Smooth muscle cell (in vitro differentiated cells): ENCODE results near the gene AQP2. TPM values are rescaled to one million over a fixed set of nuclear protein-coding genes. Genes with fewer than 3 reads are reported as not detected.

Experiments
- DNase-seq: peaks from one replicate; lab custom pipeline; 2025; ENCODE audit not compliant: unreplicated experiment; lab: John Stamatoyannopoulos, UW
- H2AFZ ChIP-seq: fragments of 200-600 bp; sonication (generic); 2 replicates; pipeline ENCODE4 v1.6.0; 2016; ENCODE audit warnings: antibody characterized with exemption, low read depth, mild to moderate bottlenecking
- H3F3A ChIP-seq: fragments of 200-600 bp; sonication (generic); 2 replicates; pipeline ENCODE4 v1.6.0; 2017; ENCODE audit warnings: antibody characterized with exemption, low read depth
- H3K27ac ChIP-seq: fragments of 200-600 bp; sonication (generic); 2 replicates; pipeline ENCODE4 v1.5.1; 2016; ENCODE audit warnings: low read depth, mild to moderate bottlenecking
- H3K27me3 ChIP-seq: fragments of 200-600 bp; sonication (generic); 2 replicates; pipeline ENCODE4 v1.6.1; 2016; ENCODE audit warnings: low read depth, mild to moderate bottlenecking
- H3K36me3 ChIP-seq: fragments of 200-600 bp; sonication (generic); 2 replicates; pipeline ENCODE4 v1.5.1; 2016; ENCODE audit warnings: low read depth
- H3K4me1 ChIP-seq: fragments of 200-600 bp; sonication (generic); 2 replicates; pipeline ENCODE4 v1.5.1; 2016; ENCODE audit warnings: low read depth
- H3K4me2 ChIP-seq: fragments of 200-600 bp; sonication (generic); 2 replicates; pipeline ENCODE4 v1.6.0; 2016; ENCODE audit warnings: mild to moderate bottlenecking
- H3K4me3 ChIP-seq: fragments of 200-600 bp; sonication (generic); 2 replicates; pipeline ENCODE4 v1.5.1; 2016; ENCODE audit warnings: mild to moderate bottlenecking
- H3K79me2 ChIP-seq: fragments of 200-600 bp; sonication (generic); 2 replicates; pipeline ENCODE4 v1.6.0; 2016; ENCODE audit warnings: low read depth, mild to moderate bottlenecking
- H3K9ac ChIP-seq: fragments of 200-600 bp; sonication (generic); 2 replicates; pipeline ENCODE4 v1.6.0; 2016; ENCODE audit warnings: low read depth
- H3K9me3 ChIP-seq: fragments of 200-600 bp; sonication (generic); replicated peaks from 2 replicates; pipeline ENCODE4 v1.5.1; 2016; ENCODE audit warnings: low read depth
- H4K20me1 ChIP-seq: fragments of 200-600 bp; sonication (generic); 2 replicates; pipeline ENCODE4 v1.6.0; 2016; ENCODE audit warnings: low read depth
- WGBS: methylation state at CpG from one replicate; pipeline ENCODE4 v1.1.7; 2016; ENCODE audit warnings: low lambda C conversion rate; 5-methylcytosine and 5-hydroxymethylcytosine counted together
- polyA plus RNA-seq: library from polyadenylated mRNA; unstranded; fragments of >200 nt; fragmentation: Nextera tagmentation; extraction: Ambion mirVana; gene quantifications from 2 replicates; pipeline ENCODE4 v1.2.1, GENCODE V29; 2016
- total RNA-seq: library from RNA; depleted of rRNA; stranded (reverse); fragments of >200 nt; gene quantifications from 2 replicates; pipeline ENCODE4 v1.2.3, GENCODE V29; 2014
- TF ChIP-seq, protein P1 (sequence below): fragments of 200-600 bp; sonication (generic); IDR thresholded peaks from 2 replicates; pipeline ENCODE4 v1.5.1; 2017; ENCODE audit warnings: borderline replicate concordance, mild to moderate bottlenecking, antibody characterized with exemption; ENCODE audit not compliant: insufficient read depth, poor library complexity, severe bottlenecking

AQP2 gene
- total and polyA plus RNA-seq, 2 experiments from 2014 or later, result 0.13 to 0.14 TPM

DNA sequence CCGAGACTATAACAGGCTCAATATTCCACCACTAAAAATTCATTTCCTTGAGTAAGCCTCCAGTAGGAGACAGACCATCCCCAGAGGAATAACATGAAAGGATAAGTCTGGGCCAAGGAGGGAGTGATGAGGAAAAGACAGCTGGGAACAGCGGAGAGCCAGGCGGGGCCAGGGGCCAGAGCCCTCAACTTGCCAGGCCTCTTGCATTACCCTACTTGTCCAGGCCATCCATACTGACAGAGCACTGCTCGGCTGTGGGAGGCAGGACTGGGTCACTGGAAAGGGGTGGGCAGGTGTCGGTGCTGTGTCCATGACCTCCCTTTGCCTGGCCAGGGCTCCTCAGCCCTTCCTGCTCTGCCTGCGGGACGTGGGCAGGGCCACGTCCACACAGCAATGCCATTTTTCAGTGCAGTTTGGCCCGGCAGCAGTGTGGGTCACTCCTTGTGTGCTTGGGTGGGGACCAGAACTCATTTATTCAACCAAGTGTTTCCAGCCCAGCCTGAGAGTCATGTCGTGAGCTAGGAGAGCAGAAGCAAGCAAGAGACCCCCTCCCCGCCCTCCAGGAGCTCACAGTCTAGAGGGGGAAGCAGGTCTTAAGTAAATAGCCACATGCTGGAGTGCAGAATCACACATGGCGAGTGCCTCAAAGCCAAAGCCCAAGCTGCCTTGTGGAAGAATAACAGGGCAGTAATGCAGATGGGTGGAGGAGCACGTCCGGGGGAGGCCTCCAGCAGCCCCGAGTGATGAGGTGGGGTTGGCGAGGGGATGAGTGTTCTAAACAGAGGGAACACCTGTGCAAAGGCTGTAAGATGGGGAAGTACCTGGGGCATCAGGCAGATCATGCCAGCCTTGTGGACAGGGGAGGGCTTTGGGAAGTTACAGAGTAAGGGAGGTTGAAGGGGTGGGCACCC lies 37.9 kb upstream of the AQP2 start:
- peaks cover 15% of the 10 kb centered on the region for H3K4me1 ChIP-seq
- H3K4me2 ChIP-seq, result no peak overlapping the region
- 82% methylated on average over 16 of the region's 16 CpGs for WGBS
- no peak overlapping the region for H2AFZ ChIP-seq
- no peaks in the 10 kb centered on the region for H3K36me3 ChIP-seq
- no peaks in the 10 kb centered on the region for H3K27me3 ChIP-seq
- TF ChIP-seq, protein P1, sequence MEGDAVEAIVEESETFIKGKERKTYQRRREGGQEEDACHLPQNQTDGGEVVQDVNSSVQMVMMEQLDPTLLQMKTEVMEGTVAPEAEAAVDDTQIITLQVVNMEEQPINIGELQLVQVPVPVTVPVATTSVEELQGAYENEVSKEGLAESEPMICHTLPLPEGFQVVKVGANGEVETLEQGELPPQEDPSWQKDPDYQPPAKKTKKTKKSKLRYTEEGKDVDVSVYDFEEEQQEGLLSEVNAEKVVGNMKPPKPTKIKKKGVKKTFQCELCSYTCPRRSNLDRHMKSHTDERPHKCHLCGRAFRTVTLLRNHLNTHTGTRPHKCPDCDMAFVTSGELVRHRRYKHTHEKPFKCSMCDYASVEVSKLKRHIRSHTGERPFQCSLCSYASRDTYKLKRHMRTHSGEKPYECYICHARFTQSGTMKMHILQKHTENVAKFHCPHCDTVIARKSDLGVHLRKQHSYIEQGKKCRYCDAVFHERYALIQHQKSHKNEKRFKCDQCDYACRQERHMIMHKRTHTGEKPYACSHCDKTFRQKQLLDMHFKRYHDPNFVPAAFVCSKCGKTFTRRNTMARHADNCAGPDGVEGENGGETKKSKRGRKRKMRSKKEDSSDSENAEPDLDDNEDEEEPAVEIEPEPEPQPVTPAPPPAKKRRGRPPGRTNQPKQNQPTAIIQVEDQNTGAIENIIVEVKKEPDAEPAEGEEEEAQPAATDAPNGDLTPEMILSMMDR, result no peak
- H3K9ac ChIP-seq, result no peak overlapping the region
- no peak overlapping the region for H3K4me3 ChIP-seq
- no peaks in the 10 kb centered on the region for H3K79me2 ChIP-seq
- H3F3A ChIP-seq, result no peaks in the 10 kb centered on the region
- DNase-seq, result no peak
- no peak overlapping the region for H3K27ac ChIP-seq
- H4K20me1 ChIP-seq, result no peaks in the 10 kb centered on the region
- no peaks in the 10 kb centered on the region for H3K9me3 ChIP-seq

DNA sequence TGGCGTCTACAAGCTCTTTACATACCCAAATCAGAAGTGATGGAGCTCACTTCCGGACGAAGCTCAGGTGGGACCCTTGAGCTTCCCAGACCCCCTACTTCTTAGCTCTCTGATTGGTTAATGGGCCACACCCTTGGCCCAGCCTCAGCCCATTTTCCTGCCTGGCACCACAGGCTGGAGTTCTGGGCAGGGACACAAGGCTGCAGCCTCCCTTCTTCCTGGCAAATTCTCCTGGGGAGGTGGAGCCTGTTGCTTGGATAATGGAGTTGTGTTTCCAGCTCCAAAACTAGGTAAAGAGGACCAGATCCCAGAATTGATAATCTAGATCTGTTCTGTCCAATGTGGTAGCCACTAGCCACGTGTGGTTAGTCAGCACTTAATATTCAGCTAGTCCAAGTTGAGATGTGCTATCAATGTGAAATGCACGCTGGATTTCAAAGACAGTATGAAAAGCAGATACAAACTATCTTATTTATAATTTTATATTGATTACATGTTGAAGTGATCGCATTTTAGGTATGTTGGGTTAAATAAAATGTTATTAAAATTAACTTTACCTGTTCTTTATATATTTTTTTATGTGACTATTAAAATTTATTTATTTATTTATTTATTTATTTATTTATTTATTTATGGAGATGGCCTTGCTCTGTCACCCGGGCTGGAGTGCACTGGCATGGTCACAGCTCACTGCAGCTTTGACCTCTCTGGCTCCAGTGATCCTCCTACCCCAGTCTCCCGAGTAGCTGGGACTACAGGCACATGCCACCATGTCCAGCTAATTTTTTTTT lies 34.2 kb upstream of the AQP2 start:
- Histone ChIP-seq H3K4me3 (no peak overlapping the region), H3K36me3 (no peaks in the 10 kb centered on the region), H3K79me2 (no peaks in the 10 kb centered on the region), H2AFZ (no peak overlapping the region), H3F3A (no peaks in the 10 kb centered on the region), H4K20me1 (no peaks in the 10 kb centered on the region), H3K4me2 (no peak overlapping the region), H3K27me3 (no peaks in the 10 kb centered on the region), H3K4me1 (peaks cover 5% of the 10 kb centered on the region), H3K9ac (no peak overlapping the region), H3K9me3 (no peaks in the 10 kb centered on the region), H3K27ac (no peak overlapping the region)
- TF ChIP-seq, protein P1, result no peak
- DNase-seq, result no peak
- 91% methylated on average over 8 of the region's 8 CpGs for WGBS

DNA sequence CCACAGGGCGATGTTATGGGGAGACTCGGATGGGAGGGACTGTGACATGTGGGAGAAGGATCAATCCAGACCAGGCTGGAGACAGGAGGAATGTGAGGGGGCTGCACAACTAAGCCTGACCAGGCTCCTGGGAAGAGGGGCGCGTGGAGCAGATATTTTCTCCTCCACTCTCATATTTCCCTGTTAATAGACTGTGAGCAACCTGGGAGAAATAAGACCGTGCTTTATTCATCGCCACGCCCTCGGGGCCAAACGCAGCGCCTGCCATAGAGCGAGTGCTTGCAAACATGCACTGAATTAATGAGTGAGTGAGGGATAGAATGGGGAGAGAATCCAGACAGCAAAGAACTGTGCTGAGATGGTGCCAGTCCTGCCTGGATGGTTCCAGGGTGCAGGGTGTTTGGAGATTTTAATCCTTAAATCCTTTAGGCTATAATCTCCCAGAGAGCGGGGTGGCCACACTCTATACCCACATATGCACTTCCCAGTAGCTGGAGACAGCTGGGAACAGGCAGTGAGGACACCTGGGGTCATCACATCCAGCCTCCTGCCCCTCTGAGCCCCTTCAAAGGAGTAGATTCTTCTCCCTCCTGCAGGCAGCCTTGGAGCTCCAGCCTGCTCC lies 33.3 kb upstream of the AQP2 start:
- no peaks in the 10 kb centered on the region for H3K9me3 ChIP-seq
- H3K4me1 ChIP-seq, result peaks cover 5% of the 10 kb centered on the region
- no peaks in the 10 kb centered on the region for H3K36me3 ChIP-seq
- TF ChIP-seq, protein P1, result no peak
- WGBS, result 85% methylated on average over 12 of the region's 12 CpGs
- no peak overlapping the region for H3K4me3 ChIP-seq
- H3F3A ChIP-seq, result no peaks in the 10 kb centered on the region
- H3K79me2 ChIP-seq, result no peaks in the 10 kb centered on the region
- DNase-seq, result no peak
- no peak overlapping the region for H3K27ac ChIP-seq
- no peaks in the 10 kb centered on the region for H4K20me1 ChIP-seq
- H3K4me2 ChIP-seq, result no peak overlapping the region
- no peak overlapping the region for H3K9ac ChIP-seq
- no peaks in the 10 kb centered on the region for H3K27me3 ChIP-seq
- H2AFZ ChIP-seq, result no peak overlapping the region
